Measurements from ENCODE around the gene OPTC.

The OPTC gene

DNA sequence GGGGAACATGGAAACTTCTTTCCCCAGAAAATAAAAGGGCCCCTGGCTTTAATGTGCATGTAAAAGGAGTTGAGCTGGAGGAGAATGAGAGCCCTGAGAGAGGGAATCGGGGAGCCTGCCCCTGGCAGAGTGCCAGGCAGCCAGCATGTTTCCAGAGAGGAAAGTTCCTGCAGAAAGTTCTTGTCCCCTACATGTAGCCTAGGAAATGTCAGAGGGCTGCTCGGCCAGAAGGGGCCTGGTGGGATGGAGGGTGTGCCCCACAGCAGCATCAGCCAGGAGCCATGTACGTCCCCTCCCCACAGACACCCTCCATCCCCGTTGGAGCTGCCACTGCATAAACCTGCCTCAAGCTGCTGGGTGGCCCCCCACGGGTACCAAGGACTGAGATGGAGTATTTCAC is 23.7 kb upstream of the OPTC start:
- Histone ChIP-seq H3K27me3 (ENCODE audit: insufficient read depth, low read length) (no peaks in the 10 kb centered on the region), H3K4me3 (ENCODE audit: low read length) (no peak overlapping the region), H3K9me3 (ENCODE audit: low read length) (no peaks in the 10 kb centered on the region), H3K36me3 (ENCODE audit: insufficient read depth, low read length) (no peaks in the 10 kb centered on the region), H2AFZ (ENCODE audit: low read depth, low read length) (no peak overlapping the region), H3K4me1 (ENCODE audit: insufficient read depth, low read length) (peaks cover 12% of the 10 kb centered on the region)

DNA sequence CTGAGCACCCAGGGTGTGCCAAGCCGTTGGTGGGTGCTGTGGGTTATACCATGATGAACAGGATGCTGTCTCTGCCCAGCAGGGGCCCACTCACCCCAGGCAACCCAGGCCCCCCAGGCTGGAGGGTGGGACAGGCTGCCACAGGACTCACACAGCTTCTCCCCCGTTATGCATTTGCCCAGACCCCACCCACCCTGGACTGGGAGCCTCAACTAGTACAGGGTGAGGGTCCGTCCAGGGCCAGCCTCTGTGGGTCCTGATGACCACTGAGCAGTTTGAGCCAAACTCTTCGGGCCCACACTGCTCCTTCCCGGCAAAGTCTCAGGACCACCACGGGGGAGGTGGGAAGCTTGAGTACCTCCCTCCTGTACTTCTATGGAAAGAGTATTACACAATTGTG is 22.1 kb upstream of the OPTC start:
- peaks cover 13% of the 10 kb centered on the region for H3K4me1 ChIP-seq (ENCODE audit: insufficient read depth, low read length)
- no peaks in the 10 kb centered on the region for H3K36me3 ChIP-seq (ENCODE audit: insufficient read depth, low read length)
- no peak overlapping the region for H2AFZ ChIP-seq (ENCODE audit: low read depth, low read length)
- H3K4me3 ChIP-seq (ENCODE audit: low read length): no peak overlapping the region
- H3K27me3 ChIP-seq (ENCODE audit: insufficient read depth, low read length): peaks cover 9% of the 10 kb centered on the region
- H3K9me3 ChIP-seq (ENCODE audit: low read length): no peaks in the 10 kb centered on the region

DNA sequence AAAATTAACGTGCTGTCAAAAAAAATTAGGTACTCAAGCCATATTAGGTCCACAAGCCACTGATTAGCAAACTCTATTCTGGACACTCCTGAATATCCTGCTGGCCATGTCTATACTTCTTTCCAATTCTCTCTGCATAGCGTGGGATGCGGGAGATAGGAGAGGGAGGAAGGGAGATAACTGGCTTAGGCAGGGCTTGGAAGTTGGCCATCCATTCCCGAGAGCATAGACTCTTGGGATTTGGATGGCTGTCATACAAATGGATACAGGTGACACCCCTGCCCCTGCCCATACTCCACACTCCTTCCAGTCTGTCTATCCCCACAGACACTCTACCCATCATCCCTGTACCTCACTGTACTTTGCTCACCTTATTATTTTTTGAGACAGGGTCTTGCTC is 20.7 kb upstream of the OPTC start:
- Histone ChIP-seq H3K36me3 (ENCODE audit: insufficient read depth, low read length) (no peaks in the 10 kb centered on the region), H3K9me3 (ENCODE audit: low read length) (no peaks in the 10 kb centered on the region), H3K27me3 (ENCODE audit: insufficient read depth, low read length) (peaks cover 23% of the 10 kb centered on the region), H3K4me1 (ENCODE audit: insufficient read depth, low read length) (peaks cover 13% of the 10 kb centered on the region), H2AFZ (ENCODE audit: low read depth, low read length) (no peak overlapping the region), H3K4me3 (ENCODE audit: low read length) (no peak overlapping the region)

DNA sequence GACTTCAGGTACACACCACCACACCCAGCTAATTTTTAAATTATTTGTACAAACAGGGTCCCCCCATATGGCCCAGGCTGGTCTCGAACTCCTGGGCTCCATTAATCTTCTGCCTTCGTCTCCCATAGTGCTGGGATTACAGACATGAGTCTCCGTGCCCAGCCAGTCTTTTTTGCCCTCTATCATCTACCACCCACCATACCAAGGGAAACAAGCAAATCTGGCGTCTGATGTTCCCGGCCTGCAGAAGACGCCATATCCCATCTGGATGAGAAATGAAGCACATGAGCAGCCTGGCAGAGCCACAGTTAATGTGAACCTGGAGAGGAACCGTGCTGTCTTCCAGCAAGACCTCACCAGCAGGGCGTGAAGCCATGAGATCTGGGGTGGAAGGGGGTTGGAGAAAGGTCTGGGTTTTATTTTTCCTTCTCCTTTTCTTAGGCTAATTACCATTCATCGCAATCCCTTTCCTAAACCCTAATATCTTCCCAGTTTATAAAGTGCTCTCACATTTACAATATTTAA is 20.1 kb upstream of the OPTC start:
- Histone ChIP-seq H3K4me3 (ENCODE audit: low read length) (no peak overlapping the region), H3K9me3 (ENCODE audit: low read length) (no peaks in the 10 kb centered on the region), H3K36me3 (ENCODE audit: insufficient read depth, low read length) (no peaks in the 10 kb centered on the region), H3K4me1 (ENCODE audit: insufficient read depth, low read length) (peaks cover 13% of the 10 kb centered on the region), H2AFZ (ENCODE audit: low read depth, low read length) (no peak overlapping the region), H3K27me3 (ENCODE audit: insufficient read depth, low read length) (peaks cover 27% of the 10 kb centered on the region)

DNA sequence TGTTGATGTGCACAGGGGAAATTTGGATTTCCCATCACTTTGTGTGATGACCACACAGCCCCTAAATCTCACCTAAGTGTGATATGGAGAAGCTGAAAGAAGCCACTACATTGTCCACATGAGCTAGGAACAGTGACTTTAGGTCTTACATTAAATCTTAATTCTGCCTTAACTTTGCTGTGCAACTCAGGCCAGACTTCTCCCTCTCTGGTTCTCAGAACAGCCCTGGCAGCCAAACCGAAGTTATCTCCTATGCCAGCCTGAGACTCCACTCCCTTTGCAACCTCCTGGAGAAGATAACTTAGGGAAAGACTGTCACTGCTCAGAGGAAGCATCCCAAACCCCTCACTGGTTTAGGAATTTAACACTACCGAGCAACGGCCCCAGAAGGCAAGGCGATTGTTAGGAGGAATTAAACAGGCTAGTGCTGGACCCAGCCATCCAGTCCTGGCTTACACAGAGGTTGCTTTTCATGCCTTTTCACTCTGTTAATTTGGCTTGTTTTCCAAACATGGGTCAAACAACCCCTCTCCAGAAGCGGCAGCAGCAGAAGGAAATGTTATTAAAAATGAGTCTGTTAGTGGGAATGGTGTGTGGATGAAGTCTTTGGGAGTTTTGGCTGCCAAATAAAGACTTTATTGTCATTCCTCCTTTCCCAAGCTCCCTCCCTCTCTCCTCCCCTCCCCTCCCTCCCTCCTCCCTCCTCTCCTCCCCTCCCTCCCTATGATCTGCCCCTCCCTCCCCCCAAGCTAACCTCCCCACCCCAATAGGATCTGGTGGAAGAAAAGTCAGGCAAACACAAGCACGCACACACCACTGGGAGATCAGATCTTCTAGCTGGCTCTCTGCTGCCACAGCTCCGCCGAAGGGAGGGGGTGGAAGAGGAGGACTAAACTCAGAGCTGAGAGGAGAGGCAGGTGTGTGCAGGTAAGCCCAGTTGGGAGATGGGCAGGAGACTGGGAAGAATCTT is 18.7 kb upstream of the OPTC start, which contains the start of gene PRELP:
Gene PRELP (plus strand): TSS at position 795 of the 970 bp plus-strand sequence. CDS start 7,379 bp downstream, outside the sequence.
- Histone ChIP-seq H2AFZ (ENCODE audit: low read depth, low read length) (no peak within 1 kb of the TSS), H3K36me3 (ENCODE audit: insufficient read depth, low read length) (no peaks in the 10 kb centered on the region), H3K27me3 (ENCODE audit: insufficient read depth, low read length) (peaks cover 30% of the 10 kb centered on the region), H3K9me3 (ENCODE audit: low read length) (no peaks in the 10 kb centered on the region), H3K4me3 (ENCODE audit: low read length) (no peak within 1 kb of the TSS), H3K4me1 (ENCODE audit: insufficient read depth, low read length) (peaks cover 13% of the 10 kb centered on the region)

DNA sequence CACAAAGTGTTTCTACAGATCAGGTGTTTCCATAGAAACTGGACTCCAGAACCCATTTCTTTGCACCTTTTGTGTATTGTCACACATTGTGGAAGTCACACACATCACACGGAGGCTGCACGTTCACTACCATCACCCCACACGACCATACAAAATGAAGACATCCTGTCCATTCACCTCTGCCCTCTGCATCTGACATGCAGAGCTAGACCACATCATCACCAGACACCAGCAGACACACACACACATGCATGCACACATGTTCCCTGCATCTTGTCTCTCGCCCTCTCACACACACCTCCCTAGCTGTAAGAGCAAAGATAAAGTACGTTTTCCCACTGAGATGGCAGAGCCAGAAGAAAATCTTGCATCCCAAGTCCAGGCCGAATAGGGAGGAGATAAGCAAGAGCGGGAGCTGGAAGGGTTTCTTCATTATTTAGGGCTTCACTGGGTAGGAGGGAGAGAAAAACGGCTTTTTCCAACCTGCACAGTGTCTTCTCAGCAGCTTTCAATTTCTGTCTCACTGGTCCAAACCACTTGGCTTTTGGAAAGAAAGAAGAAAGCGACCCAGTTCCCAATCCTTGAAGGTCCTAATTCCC is 17.6 kb upstream of the OPTC start:
- Histone ChIP-seq H3K9me3 (ENCODE audit: low read length) (no peaks in the 10 kb centered on the region), H3K4me1 (ENCODE audit: insufficient read depth, low read length) (peaks cover 13% of the 10 kb centered on the region), H2AFZ (ENCODE audit: low read depth, low read length) (no peak overlapping the region), H3K27me3 (ENCODE audit: insufficient read depth, low read length) (peaks cover 37% of the 10 kb centered on the region), H3K36me3 (ENCODE audit: insufficient read depth, low read length) (no peaks in the 10 kb centered on the region), H3K4me3 (ENCODE audit: low read length) (no peak overlapping the region)

DNA sequence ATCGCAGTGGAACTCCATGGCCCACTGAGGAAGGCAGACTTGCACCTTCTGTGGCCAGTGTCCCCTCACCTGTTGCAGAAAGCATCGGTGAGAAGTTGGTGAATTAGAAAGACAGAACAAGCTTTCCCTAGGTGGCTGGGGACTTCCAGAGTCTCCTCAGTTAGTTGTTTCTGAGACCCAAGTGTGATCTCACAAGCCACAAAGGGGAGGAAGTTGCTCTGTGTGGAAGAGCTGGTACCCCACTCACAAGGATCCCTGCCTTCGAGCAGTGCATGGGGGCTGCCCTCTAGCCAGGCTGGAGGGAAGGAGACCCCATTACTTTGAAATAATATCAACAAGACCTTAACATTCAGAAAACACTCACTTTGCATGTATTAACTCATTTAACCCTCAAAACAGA is 16.2 kb upstream of the OPTC start:
- H3K36me3 ChIP-seq (ENCODE audit: insufficient read depth, low read length): no peaks in the 10 kb centered on the region
- no peak overlapping the region for H3K4me3 ChIP-seq (ENCODE audit: low read length)
- H3K4me1 ChIP-seq (ENCODE audit: insufficient read depth, low read length): peaks cover 13% of the 10 kb centered on the region
- H3K9me3 ChIP-seq (ENCODE audit: low read length): no peaks in the 10 kb centered on the region
- no peak overlapping the region for H2AFZ ChIP-seq (ENCODE audit: low read depth, low read length)
- peaks cover 37% of the 10 kb centered on the region for H3K27me3 ChIP-seq (ENCODE audit: insufficient read depth, low read length)

DNA sequence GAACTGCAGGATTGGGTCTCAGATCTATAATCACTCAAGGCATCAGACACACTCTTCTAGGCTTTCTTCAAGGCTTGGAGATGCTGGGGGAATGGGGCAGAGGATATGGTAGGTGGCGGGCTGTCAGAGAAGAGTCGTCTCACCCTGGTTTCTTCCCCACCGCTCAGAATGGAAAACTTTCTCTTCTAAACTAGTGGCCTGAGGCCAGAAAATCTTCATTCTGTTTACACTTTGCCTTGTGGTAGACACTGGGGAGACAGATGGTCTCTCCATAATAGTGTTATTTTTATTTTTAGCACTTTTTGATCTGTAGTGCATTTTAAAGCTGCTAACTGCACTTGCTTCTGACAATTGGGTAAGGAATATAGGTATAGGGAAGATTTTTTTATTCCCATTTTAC is 15.7 kb upstream of the OPTC start:
- H3K9me3 ChIP-seq (ENCODE audit: low read length): no peaks in the 10 kb centered on the region
- peaks cover 13% of the 10 kb centered on the region for H3K4me1 ChIP-seq (ENCODE audit: insufficient read depth, low read length)
- H3K36me3 ChIP-seq (ENCODE audit: insufficient read depth, low read length): no peaks in the 10 kb centered on the region
- no peak overlapping the region for H3K4me3 ChIP-seq (ENCODE audit: low read length)
- H3K27me3 ChIP-seq (ENCODE audit: insufficient read depth, low read length): peaks cover 37% of the 10 kb centered on the region
- H2AFZ ChIP-seq (ENCODE audit: low read depth, low read length): no peak overlapping the region

DNA sequence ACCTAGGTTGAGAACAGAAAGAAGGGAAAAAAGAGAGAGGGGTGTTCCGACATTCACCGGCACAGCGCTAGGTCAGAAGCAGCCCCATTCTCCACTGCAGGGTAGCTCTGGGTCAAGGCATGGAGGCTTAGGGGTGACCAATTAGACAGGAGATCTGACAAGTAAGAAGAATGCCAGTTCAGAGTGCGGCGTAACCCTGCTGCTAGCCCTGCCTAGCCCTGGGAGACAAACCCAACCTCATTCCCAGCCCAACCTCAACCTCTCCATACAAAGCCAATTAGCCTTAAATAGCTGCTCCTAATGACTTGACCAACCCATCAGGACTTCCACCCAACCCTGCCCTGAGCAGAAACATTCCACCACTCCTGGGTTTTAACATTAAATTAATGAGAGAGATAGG is 15.0 kb upstream of the OPTC start:
- Histone ChIP-seq H3K4me1 (ENCODE audit: insufficient read depth, low read length) (peaks cover 13% of the 10 kb centered on the region), H2AFZ (ENCODE audit: low read depth, low read length) (no peak overlapping the region), H3K36me3 (ENCODE audit: insufficient read depth, low read length) (no peaks in the 10 kb centered on the region), H3K27me3 (ENCODE audit: insufficient read depth, low read length) (peaks cover 37% of the 10 kb centered on the region), H3K9me3 (ENCODE audit: low read length) (no peaks in the 10 kb centered on the region), H3K4me3 (ENCODE audit: low read length) (no peak overlapping the region)

DNA sequence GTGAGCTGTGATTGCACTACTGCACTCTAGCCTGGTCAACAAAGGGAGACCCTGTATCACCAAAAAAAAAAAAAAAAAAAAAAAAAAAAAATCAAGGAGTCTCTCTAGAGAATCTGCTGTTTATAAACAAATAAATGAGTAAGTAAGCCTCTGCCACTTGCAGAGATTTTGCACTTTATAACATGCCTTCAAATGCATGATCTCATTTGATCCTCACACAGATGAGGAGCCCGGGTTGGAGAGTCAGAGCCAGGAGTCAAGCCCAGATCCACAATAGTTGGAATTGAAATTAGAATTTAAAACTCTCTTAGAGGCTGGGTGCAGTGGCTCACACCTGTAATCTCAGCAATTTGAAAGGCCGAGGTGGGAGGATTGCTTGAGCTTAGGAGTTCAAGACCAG is 14.3 kb upstream of the OPTC start:
- peaks cover 37% of the 10 kb centered on the region for H3K27me3 ChIP-seq (ENCODE audit: insufficient read depth, low read length)
- H3K36me3 ChIP-seq (ENCODE audit: insufficient read depth, low read length): no peaks in the 10 kb centered on the region
- H2AFZ ChIP-seq (ENCODE audit: low read depth, low read length): no peak overlapping the region
- no peaks in the 10 kb centered on the region for H3K9me3 ChIP-seq (ENCODE audit: low read length)
- peaks cover 13% of the 10 kb centered on the region for H3K4me1 ChIP-seq (ENCODE audit: insufficient read depth, low read length)
- H3K4me3 ChIP-seq (ENCODE audit: low read length): no peak overlapping the region

DNA sequence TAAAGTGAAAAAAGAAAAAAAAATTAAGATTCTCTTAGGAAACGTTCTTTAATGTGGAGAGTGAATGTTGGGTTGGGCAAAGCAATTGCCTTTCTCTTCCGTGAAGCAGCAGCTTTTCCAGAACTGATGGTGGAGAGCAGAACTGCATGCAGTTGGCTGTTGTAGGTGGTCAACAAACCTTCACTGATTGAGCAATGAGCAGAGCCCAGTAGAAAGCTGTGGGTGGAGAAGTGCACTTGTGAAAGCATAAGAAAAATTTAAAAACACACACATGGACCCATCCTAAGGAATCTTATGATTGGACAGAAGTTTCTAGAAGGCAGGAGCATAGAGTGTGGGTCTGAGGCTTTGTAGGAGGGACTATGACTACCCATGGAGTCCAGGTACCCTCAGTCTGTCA is 13.9 kb upstream of the OPTC start:
- peaks cover 10% of the 10 kb centered on the region for H3K4me1 ChIP-seq (ENCODE audit: insufficient read depth, low read length)

DNA sequence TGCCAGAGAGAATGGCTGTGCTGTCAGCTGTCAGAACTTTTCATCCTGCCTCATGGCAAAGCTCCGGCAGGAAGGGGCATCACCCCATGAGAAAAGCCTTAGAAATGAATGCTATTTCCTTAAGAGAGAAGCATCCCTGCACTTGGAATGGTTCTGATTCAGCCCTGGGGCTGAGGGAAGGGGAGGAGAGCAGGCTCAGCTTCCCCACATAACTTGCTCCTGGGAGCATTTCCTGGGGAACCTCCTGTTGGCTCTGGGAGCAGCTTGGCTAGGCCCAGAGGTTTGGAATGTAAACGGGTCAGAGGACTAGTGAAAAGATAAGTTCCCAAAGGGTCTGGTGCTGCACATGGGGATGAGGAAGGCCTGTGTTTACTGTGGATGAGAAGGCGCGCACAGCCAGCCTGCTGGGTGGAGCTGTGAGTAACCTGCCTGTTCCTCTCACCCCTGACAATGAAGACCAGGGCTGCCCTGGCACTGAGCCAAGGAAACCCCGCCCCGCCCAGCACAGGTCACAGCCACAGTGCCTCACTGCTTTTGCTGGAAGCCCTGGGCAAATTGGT is 13.3 kb upstream of the OPTC start:
- H3K9me3 ChIP-seq (ENCODE audit: low read length): no peaks in the 10 kb centered on the region
- peaks cover 37% of the 10 kb centered on the region for H3K27me3 ChIP-seq (ENCODE audit: insufficient read depth, low read length)
- H3K4me1 ChIP-seq (ENCODE audit: insufficient read depth, low read length): peaks cover 6% of the 10 kb centered on the region
- H3K4me3 ChIP-seq (ENCODE audit: low read length): no peak overlapping the region
- no peaks in the 10 kb centered on the region for H3K36me3 ChIP-seq (ENCODE audit: insufficient read depth, low read length)
- no peak overlapping the region for H2AFZ ChIP-seq (ENCODE audit: low read depth, low read length)

More for the DNA sequence above, 13.9 kb upstream of the OPTC start:
- no peak overlapping the region for H3K4me3 ChIP-seq (ENCODE audit: low read length)
- H3K27me3 ChIP-seq (ENCODE audit: insufficient read depth, low read length): peaks cover 37% of the 10 kb centered on the region
- H3K9me3 ChIP-seq (ENCODE audit: low read length): no peaks in the 10 kb centered on the region
- no peak overlapping the region for H2AFZ ChIP-seq (ENCODE audit: low read depth, low read length)
- no peaks in the 10 kb centered on the region for H3K36me3 ChIP-seq (ENCODE audit: insufficient read depth, low read length)

DNA sequence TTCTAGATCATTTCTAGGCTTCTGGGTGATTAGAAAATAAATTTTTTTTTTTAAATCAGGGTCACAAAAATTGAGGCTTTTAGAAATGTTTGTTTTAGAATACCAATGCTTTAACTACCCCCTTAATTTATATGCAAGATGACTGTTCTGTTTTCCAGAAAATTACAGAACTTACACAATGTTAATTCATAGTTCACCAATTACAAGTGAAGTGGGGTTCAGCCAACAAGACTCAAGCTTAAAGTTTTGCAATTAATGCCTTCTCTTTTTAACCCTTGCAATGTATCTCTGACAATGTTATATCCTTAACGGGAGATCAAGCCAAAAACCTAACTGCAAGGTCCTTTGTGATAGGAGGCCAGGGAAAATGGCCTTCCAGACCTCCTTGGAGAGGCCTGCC is 12.8 kb upstream of the OPTC start:
- no peak overlapping the region for H2AFZ ChIP-seq (ENCODE audit: low read depth, low read length)

More for the DNA sequence above, 12.8 kb upstream of the OPTC start:
- H3K27me3 ChIP-seq (ENCODE audit: insufficient read depth, low read length): peaks cover 32% of the 10 kb centered on the region
- peaks cover under 1% of the 10 kb centered on the region for H3K4me1 ChIP-seq (ENCODE audit: insufficient read depth, low read length)
- H3K9me3 ChIP-seq (ENCODE audit: low read length): no peaks in the 10 kb centered on the region
- H3K36me3 ChIP-seq (ENCODE audit: insufficient read depth, low read length): no peaks in the 10 kb centered on the region
- H3K4me3 ChIP-seq (ENCODE audit: low read length): no peak overlapping the region

Measured in neuron (in vitro differentiated cells).